PC-9 (cell line): ENCODE data around the gene PKD2L2.

Source experiments
- CTCF ChIP-seq: fragments of 200-600 bp; sonication (generic); conservative IDR thresholded peaks from 2 replicates; pipeline ENCODE4 v1.6.1; 2017; ENCODE audit warnings: mixed run types, antibody characterized with exemption, mild to moderate bottlenecking, moderate library complexity
- EZH2 ChIP-seq: fragments of 200-600 bp; sonication (generic); IDR thresholded peaks from 2 replicates; pipeline ENCODE4 v1.8.0; 2017; ENCODE audit warnings: antibody characterized with exemption, low read depth

- TF ChIP-seq CTCF (no peak), EZH2 (no peak)
These were observed 30.3 kb upstream of the PKD2L2 start for GRCh38 chr5:137858954-137859353.
